WTC11 (cell line): ENCODE results near the gene SH3TC1. TPM values are rescaled to one million over a fixed set of nuclear protein-coding genes. Genes with fewer than 3 reads are reported as not detected.

Source experiments
- ATAC-seq: fragments of 200-7000 bp; cut with Tn5 transposase; 2 replicates; pipeline ENCODE4 v1.10.0; 2021; ENCODE audit warnings: mild to moderate bottlenecking, moderate library complexity
- CTCF ChIA-PET: fragments of 300-600 bp; sonication (Branson Sonifier 250); formaldehyde crosslinking; loops from one replicate; lab custom pipeline; 2021; ENCODE audit warnings: antibody characterized with exemption; lab: Charles Lee
- POLR2A ChIA-PET: fragments of 350-600 bp; sonication (Branson Sonifier 250); formaldehyde crosslinking; loops from one replicate; lab custom pipeline; 2021; ENCODE audit warnings: antibody characterized with exemption; lab: Charles Lee
- DNase-seq: peaks from one replicate; pipeline ENCODE4 v3.0.0; 2021; ENCODE audit warnings: low spot score
- H3K27ac Mint-ChIP-seq: 2 replicates; pipeline ENCODE4 v1.8.0; 2021; ENCODE audit warnings: mixed read lengths
- H3K27me3 Mint-ChIP-seq: 2 replicates; pipeline ENCODE4 v1.8.0; 2021; ENCODE audit warnings: low read depth, mild to moderate bottlenecking, moderate library complexity, mixed read lengths
- H3K36me3 Mint-ChIP-seq: 2 replicates; pipeline ENCODE4 v1.8.0; 2021; ENCODE audit warnings: mixed read lengths
- H3K4me1 Mint-ChIP-seq: 2 replicates; pipeline ENCODE4 v1.8.0; 2022; ENCODE audit warnings: mixed read lengths
- H3K4me3 Mint-ChIP-seq: 2 replicates; pipeline ENCODE4 v1.8.0; 2021; ENCODE audit warnings: mild to moderate bottlenecking, moderate library complexity, mixed read lengths
- H3K9me3 Mint-ChIP-seq: 2 replicates; pipeline ENCODE4 v1.8.0; 2021; ENCODE audit warnings: mixed read lengths
- CTCF ChIP-seq: fragments of 200-600 bp; IDR thresholded peaks from 2 replicates; pipeline ENCODE4 v1.8.0; 2022; ENCODE audit warnings: antibody characterized with exemption
- FOXP1 ChIP-seq: sonication (generic); formaldehyde crosslinking; IDR thresholded peaks from 2 replicates; pipeline ENCODE4 v1.8.0; 2022; ENCODE audit warnings: missing genetic modification reagents, mild to moderate bottlenecking, moderate library complexity, borderline replicate concordance
- PRDM15 ChIP-seq: sonication (generic); formaldehyde crosslinking; IDR thresholded peaks from 2 replicates; pipeline ENCODE4 v1.8.0; 2022; ENCODE audit warnings: missing genetic modification reagents
- PREB ChIP-seq: sonication (generic); formaldehyde crosslinking; IDR thresholded peaks from 2 replicates; pipeline ENCODE4 v1.8.1; 2022; ENCODE audit warnings: mild to moderate bottlenecking, missing genetic modification reagents, moderate library complexity, borderline replicate concordance
- PRRX2 ChIP-seq: fragments of 250-450 bp; sonication (Bioruptor Pico); IDR thresholded peaks from 2 replicates; pipeline ENCODE4 v1.8.0; 2021; ENCODE audit warnings: mild to moderate bottlenecking
- TEAD1 ChIP-seq: sonication (generic); formaldehyde crosslinking; IDR thresholded peaks from 2 replicates; pipeline ENCODE4 v1.8.0; 2022; ENCODE audit warnings: mild to moderate bottlenecking, missing genetic modification reagents
- ZNF219 ChIP-seq: sonication (generic); formaldehyde crosslinking; IDR thresholded peaks from 2 replicates; pipeline ENCODE4 v1.8.0; 2023; ENCODE audit warnings: missing genetic modification reagents, mild to moderate bottlenecking, borderline replicate concordance
- ZNF263 ChIP-seq: sonication (generic); formaldehyde crosslinking; IDR thresholded peaks from 2 replicates; pipeline ENCODE4 v1.8.1; 2022; ENCODE audit warnings: low read depth, mild to moderate bottlenecking, moderate library complexity, missing genetic modification reagents
- ZNF317 ChIP-seq: sonication (generic); formaldehyde crosslinking; IDR thresholded peaks from 2 replicates; pipeline ENCODE4 v1.8.1; 2023; ENCODE audit warnings: low read depth, mild to moderate bottlenecking, moderate library complexity, missing genetic modification reagents, borderline replicate concordance
- ZNF416 ChIP-seq: fragments of 250-450 bp; sonication (Bioruptor Pico); IDR thresholded peaks from 2 replicates; pipeline ENCODE4 v1.9.0; 2021; ENCODE audit warnings: mild to moderate bottlenecking, inconsistent platforms
- ZNF671 ChIP-seq: fragments of 250-450 bp; sonication (Bioruptor Pico); IDR thresholded peaks from 2 replicates; pipeline ENCODE4 v1.8.0; 2021; ENCODE audit warnings: mild to moderate bottlenecking
- total RNA-seq: library from RNA; stranded (reverse); gene quantifications from 3 replicates; pipeline ENCODE4 v1.2.3, GENCODE V29; 2021
- TF ChIP-seq, protein P1 (sequence below): sonication (generic); formaldehyde crosslinking; IDR thresholded peaks from 2 replicates; pipeline ENCODE4 v1.8.1; 2023; ENCODE audit warnings: mild to moderate bottlenecking, missing genetic modification reagents, borderline replicate concordance

Gene SH3TC1
- total RNA-seq, 1 experiment from 2014 or later = 0.42 TPM

GRCh38 chr4:8275548-8275910 lies 76.4 kb downstream of the SH3TC1 start:
- H3K36me3 Mint-ChIP-seq = no peaks in the 10 kb centered on the region
- CTCF ChIA-PET = interaction anchor here (0.6 to 0.9 kb wide), 2 partner anchors 153 to 254 kb away, joined by 3 read pairs; no protein-coding TSS in a partner anchor
- DNase-seq (no peak), ATAC-seq (no peak)
- no peaks in the 10 kb centered on the region for H3K4me1 Mint-ChIP-seq
- no peak overlapping the region for H3K27ac Mint-ChIP-seq
- POLR2A ChIA-PET = no interaction called here
- TF ChIP-seq CTCF (no peak), ZNF416 (CRISPR knock-in tag) (no peak)
- no peak overlapping the region for H3K4me3 Mint-ChIP-seq
- no peaks in the 10 kb centered on the region for H3K9me3 Mint-ChIP-seq
- peaks cover 16% of the 10 kb centered on the region for H3K27me3 Mint-ChIP-seq

DNA sequence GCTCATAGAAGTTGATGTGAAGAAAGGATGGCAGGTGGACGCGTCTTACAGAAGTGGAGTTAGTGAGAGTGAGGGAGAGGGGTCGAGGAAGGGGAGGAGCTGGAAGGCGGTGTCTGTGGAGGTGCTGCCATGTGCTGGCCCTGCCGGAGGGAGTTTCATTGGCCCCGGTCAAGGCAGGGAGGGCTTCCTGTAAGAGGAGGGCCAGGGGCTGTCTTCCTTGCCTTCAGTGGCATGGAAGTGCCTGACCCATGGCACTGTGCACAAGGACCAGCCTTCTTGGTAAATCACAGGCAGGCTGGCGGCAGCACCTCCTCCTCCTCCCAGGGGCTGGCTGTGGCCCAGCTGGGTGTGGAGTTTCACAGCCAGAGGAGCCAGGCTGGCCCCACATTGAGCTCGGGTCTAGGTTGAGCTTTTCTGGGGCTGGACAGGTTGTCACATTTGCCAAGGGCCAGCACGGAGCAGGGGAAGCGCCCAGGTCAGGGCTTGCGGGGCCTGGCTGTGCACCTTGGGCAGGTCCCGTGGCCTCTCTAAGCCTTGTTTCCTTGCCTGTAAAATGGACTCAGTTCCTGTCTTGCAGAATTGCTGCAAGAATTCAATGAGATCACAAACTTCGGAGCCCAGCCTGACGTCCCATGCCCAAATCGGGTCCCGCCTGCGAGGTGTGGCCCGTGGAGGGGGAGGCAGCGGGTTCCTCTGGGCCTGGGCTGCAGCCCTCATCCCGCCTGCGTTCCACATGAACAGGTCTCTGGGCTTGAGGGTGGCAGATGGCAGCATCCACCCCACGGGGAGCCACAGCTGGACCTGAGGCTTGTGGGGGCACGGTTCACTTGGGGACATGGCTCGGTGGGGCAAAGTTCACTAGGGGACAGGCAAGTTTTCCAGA lies 77.5 kb downstream of the SH3TC1 start:
- ChIA-PET POLR2A (no interaction called here), CTCF (interaction anchor here (0.7 to 2.0 kb wide), 2 partner anchors 9 to 34 kb away, joined by 3 to 10 read pairs; no protein-coding TSS in a partner anchor)
- H3K4me1 Mint-ChIP-seq = no peaks in the 10 kb centered on the region
- peaks cover 5% of the 10 kb centered on the region; the same call in 1 of the 2 replicates for H3K27me3 Mint-ChIP-seq
- DNase-seq (no peak), ATAC-seq (no peak; the same call in 1 of the 2 replicates)
- no peak overlapping the region for H3K27ac Mint-ChIP-seq
- no peak overlapping the region for H3K4me3 Mint-ChIP-seq
- no peaks in the 10 kb centered on the region for H3K9me3 Mint-ChIP-seq
- TF ChIP-seq, protein P1, sequence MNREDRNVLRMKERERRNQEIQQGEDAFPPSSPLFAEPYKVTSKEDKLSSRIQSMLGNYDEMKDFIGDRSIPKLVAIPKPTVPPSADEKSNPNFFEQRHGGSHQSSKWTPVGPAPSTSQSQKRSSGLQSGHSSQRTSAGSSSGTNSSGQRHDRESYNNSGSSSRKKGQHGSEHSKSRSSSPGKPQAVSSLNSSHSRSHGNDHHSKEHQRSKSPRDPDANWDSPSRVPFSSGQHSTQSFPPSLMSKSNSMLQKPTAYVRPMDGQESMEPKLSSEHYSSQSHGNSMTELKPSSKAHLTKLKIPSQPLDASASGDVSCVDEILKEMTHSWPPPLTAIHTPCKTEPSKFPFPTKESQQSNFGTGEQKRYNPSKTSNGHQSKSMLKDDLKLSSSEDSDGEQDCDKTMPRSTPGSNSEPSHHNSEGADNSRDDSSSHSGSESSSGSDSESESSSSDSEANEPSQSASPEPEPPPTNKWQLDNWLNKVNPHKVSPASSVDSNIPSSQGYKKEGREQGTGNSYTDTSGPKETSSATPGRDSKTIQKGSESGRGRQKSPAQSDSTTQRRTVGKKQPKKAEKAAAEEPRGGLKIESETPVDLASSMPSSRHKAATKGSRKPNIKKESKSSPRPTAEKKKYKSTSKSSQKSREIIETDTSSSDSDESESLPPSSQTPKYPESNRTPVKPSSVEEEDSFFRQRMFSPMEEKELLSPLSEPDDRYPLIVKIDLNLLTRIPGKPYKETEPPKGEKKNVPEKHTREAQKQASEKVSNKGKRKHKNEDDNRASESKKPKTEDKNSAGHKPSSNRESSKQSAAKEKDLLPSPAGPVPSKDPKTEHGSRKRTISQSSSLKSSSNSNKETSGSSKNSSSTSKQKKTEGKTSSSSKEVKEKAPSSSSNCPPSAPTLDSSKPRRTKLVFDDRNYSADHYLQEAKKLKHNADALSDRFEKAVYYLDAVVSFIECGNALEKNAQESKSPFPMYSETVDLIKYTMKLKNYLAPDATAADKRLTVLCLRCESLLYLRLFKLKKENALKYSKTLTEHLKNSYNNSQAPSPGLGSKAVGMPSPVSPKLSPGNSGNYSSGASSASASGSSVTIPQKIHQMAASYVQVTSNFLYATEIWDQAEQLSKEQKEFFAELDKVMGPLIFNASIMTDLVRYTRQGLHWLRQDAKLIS (CRISPR knock-in tag) = no peak
- TF ChIP-seq TEAD1 (CRISPR knock-in tag) (no peak), ZNF219 (CRISPR knock-in tag) (no peak), PRRX2 (no peak), ZNF671 (no peak), ZNF263 (CRISPR knock-in tag) (no peak), PRDM15 (CRISPR knock-in tag) (no peak), ZNF317 (no peak), FOXP1 (CRISPR knock-in tag) (no peak), PREB (CRISPR knock-in tag) (no peak)
- no peaks in the 10 kb centered on the region for H3K36me3 Mint-ChIP-seq
